Ishikawa (cell line): ENCODE measurements around the gene TRAK1.
A peak's percentile ranks its signal among the peaks of the same experiment; 100 is the strongest.

Source experiments
- CEBPB ChIP-seq: IDR thresholded peaks from 2 replicates; pipeline ENCODE4 v1.6.1; 2012
- CREB1 ChIP-seq: IDR thresholded peaks from 2 replicates; pipeline ENCODE4 v1.6.1; 2012; ENCODE audit warnings: low read depth
- EGR1 ChIP-seq: IDR thresholded peaks from 2 replicates; pipeline ENCODE4 v1.6.1; 2012
- EP300 ChIP-seq: IDR thresholded peaks from 2 replicates; pipeline ENCODE4 v1.6.1; 2012; ENCODE audit warnings: borderline replicate concordance
- FOXM1 ChIP-seq: IDR thresholded peaks from 2 replicates; pipeline ENCODE4 v1.6.1; 2012; ENCODE audit warnings: low read depth, borderline replicate concordance
- MAX ChIP-seq: IDR thresholded peaks from 2 replicates; pipeline ENCODE4 v1.6.1; 2012
- NFIC ChIP-seq: IDR thresholded peaks from 2 replicates; pipeline ENCODE4 v1.6.1; 2012
- RAD21 ChIP-seq: IDR thresholded peaks from 2 replicates; pipeline ENCODE4 v1.6.1; 2012; ENCODE audit warnings: low read depth
- TAF1 ChIP-seq: IDR thresholded peaks from 2 replicates; pipeline ENCODE4 v1.6.1; 2012; ENCODE audit warnings: low read depth, mild to moderate bottlenecking
- TCF12 ChIP-seq: IDR thresholded peaks from 2 replicates; pipeline ENCODE4 v1.6.1; 2012; ENCODE audit warnings: low read depth
- TEAD4 ChIP-seq: IDR thresholded peaks from 2 replicates; pipeline ENCODE4 v1.6.1; 2012
- USF1 ChIP-seq: IDR thresholded peaks from 2 replicates; pipeline ENCODE4 v1.6.1; 2012
- YY1 ChIP-seq: IDR thresholded peaks from 2 replicates; pipeline ENCODE4 v1.6.1; 2012; ENCODE audit warnings: low read depth
- ZBTB7A ChIP-seq: IDR thresholded peaks from 2 replicates; pipeline ENCODE4 v1.6.1; 2012; ENCODE audit warnings: low read depth
- TF ChIP-seq, protein P1 (sequence below): IDR thresholded peaks from 2 replicates; pipeline ENCODE4 v1.6.1; 2012; ENCODE audit warnings: low read depth, mild to moderate bottlenecking

Gene TRAK1

DNA sequence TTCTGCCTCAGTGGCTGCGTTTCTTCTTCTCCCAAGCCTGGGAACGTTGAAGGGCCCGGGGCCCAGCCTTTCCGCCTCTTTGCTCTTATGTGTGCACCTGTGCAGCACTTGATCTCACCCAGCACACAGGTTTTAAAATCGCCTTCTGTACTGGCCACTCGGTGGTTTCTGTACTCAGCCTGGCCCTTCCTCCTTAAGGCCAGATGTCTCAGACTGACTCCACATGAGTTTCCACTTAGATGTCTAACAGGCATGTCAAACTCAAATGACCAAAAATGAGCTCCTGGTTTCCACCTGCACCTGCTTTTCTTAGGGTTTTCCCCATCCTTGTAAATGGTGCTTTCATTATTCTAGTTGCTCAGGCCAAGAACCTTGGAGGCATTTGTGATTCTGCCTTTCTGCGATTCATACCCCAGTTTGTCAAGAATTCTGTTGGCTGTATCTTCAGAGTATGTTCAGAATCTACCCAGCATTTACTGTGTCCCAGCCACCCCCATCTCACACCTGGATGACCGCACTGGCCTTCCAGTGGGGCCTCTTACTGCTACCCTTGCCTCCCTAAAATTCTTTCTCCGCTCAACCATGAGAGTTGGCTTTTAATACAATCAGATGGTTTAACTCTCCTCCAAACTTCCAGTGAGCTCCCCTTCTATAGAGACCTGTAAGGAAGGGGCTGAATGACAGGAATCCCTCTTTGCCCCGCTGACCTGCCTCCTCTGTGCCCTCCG, 2.2 kb upstream of the TRAK1 start:
- no peak for TF ChIP-seq CREB1
- TF ChIP-seq TEAD4, result peak; percentile 60
- no peak for TF ChIP-seq FOXM1
- no peak for TF ChIP-seq USF1
- no peak for TF ChIP-seq TAF1
- TF ChIP-seq EP300, result 0 out of 2 replicates have a peak, but pooled peaks have one; percentile 22
- TF ChIP-seq NFIC, result peak; percentile 16; the same call in 1 of the 2 replicates
- TF ChIP-seq, protein P1, sequence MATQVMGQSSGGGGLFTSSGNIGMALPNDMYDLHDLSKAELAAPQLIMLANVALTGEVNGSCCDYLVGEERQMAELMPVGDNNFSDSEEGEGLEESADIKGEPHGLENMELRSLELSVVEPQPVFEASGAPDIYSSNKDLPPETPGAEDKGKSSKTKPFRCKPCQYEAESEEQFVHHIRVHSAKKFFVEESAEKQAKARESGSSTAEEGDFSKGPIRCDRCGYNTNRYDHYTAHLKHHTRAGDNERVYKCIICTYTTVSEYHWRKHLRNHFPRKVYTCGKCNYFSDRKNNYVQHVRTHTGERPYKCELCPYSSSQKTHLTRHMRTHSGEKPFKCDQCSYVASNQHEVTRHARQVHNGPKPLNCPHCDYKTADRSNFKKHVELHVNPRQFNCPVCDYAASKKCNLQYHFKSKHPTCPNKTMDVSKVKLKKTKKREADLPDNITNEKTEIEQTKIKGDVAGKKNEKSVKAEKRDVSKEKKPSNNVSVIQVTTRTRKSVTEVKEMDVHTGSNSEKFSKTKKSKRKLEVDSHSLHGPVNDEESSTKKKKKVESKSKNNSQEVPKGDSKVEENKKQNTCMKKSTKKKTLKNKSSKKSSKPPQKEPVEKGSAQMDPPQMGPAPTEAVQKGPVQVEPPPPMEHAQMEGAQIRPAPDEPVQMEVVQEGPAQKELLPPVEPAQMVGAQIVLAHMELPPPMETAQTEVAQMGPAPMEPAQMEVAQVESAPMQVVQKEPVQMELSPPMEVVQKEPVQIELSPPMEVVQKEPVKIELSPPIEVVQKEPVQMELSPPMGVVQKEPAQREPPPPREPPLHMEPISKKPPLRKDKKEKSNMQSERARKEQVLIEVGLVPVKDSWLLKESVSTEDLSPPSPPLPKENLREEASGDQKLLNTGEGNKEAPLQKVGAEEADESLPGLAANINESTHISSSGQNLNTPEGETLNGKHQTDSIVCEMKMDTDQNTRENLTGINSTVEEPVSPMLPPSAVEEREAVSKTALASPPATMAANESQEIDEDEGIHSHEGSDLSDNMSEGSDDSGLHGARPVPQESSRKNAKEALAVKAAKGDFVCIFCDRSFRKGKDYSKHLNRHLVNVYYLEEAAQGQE, result no peak
- peak; percentile 48; the same call in 1 of the 2 replicates for TF ChIP-seq TCF12

DNA sequence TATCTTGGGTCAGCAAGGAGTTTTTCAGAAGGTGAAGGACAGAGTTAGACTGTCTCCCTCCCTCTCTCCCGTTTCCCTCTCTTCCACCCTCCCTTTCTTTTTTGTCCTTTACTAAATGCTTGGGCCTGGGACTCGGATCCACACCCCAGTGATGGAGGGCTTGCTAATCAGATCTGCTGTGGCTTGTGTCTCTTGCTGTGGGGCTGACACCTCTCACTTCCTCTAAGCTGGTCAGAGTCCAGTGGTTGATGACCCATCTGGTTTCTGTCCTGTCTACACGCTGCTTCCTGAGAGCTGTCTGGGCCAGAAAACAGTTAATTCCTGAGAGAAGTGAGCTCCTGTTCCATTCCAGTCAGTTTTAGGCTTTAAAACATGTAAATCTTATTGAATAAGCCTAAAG, 849 bp downstream of the TRAK1 start:
- TF ChIP-seq NFIC, result no peak
- TF ChIP-seq TAF1, result no peak
- TF ChIP-seq EP300, result no peak
- no peak for TF ChIP-seq MAX
- TF ChIP-seq USF1, result no peak
- no peak for TF ChIP-seq CREB1
- no peak for TF ChIP-seq YY1
- TF ChIP-seq, protein P1, result no peak
- no peak for TF ChIP-seq TEAD4
- TF ChIP-seq CEBPB, result no peak
- no peak for TF ChIP-seq RAD21
- no peak for TF ChIP-seq ZBTB7A
- TF ChIP-seq TCF12, result no peak
- TF ChIP-seq FOXM1, result no peak
- TF ChIP-seq EGR1, result no peak

- no peak for TF ChIP-seq MAX
- no peak for TF ChIP-seq YY1
- no peak for TF ChIP-seq RAD21
These were observed 3.0 kb downstream of the TRAK1 start for GRCh38 chr3:42094128-42094527.

- TF ChIP-seq ZBTB7A (no peak), MAX (no peak), TAF1 (no peak), CREB1 (no peak), NFIC (no peak), TCF12 (no peak), FOXM1 (no peak), RAD21 (no peak), EGR1 (no peak), USF1 (no peak), CEBPB (no peak), YY1 (no peak), EP300 (no peak), TEAD4 (no peak)
- TF ChIP-seq, protein P1, result no peak
These were observed 3.7 kb downstream of the TRAK1 start for GRCh38 chr3:42094691-42095391.
